ENCODE data around the gene SNAPIN. TPM values are rescaled to one million over a fixed set of nuclear protein-coding genes. Genes with fewer than 3 reads are reported as not detected.

SNAPIN gene
- polyA plus RNA-seq, 1 donor (not counting 4 experiments of a cell fraction or from before 2014, with no cell fraction given) = 49.4 TPM

- Histone ChIP-seq H2AFZ (ENCODE audit: control insufficient read depth, low read length) (no peak overlapping the region), H4K20me1 (ENCODE audit: control insufficient read depth, extremely low read depth, insufficient read depth, low read length) (no peaks in the 10 kb centered on the region), H3K27ac (ENCODE audit: control insufficient read depth, insufficient read depth, low read length) (no peak overlapping the region), H3K9me3 (ENCODE audit: control insufficient read depth, low read depth, low read length) (no peaks in the 10 kb centered on the region), H3K27me3 (ENCODE audit: control insufficient read depth, extremely low read depth, insufficient read depth, low read length) (peaks cover 13% of the 10 kb centered on the region), H3K4me2 (ENCODE audit: control insufficient read depth, extremely low read depth, insufficient read depth, low read depth, low read length) (no peak overlapping the region), H3K4me3 (ENCODE audit: control insufficient read depth in 2 of 3, extremely low read depth in 1 of 3, insufficient read depth in 2 of 3, low read depth in 1 of 3, low read length in 3 of 3) (no peak overlapping the region), H3K4me1 (ENCODE audit: control insufficient read depth, extremely low read depth, insufficient read depth, low read length) (peaks cover 2% of the 10 kb centered on the region), H3K9ac (ENCODE audit: control insufficient read depth, extremely low read depth, insufficient read depth, low read length) (no peak overlapping the region), H3K36me3 (ENCODE audit: control insufficient read depth in 2 of 2, extremely low read depth in 1 of 2, insufficient read depth in 2 of 2, low read length in 2 of 2) (no peaks in the 10 kb centered on the region), H3K79me2 (ENCODE audit: control insufficient read depth, insufficient read depth, low read length) (no peaks in the 10 kb centered on the region), H3K9me1 (ENCODE audit: control insufficient read depth, extremely low read depth, insufficient read depth, low read length) (no peaks in the 10 kb centered on the region)
- DNase-seq (ENCODE audit: low read depth, low spot score) (no peak), FAIRE-seq (no peak)
- dilution Hi-C loops (cut with MboI; ENCODE audit: extremely low pct_ligation_motif_present, low sequenced_read_pairs) = loop anchor here (10.0 kb wide), 1 partner anchor 57 kb away; no protein-coding TSS in a partner anchor
- TF ChIP-seq EZH2 (IDR thresholded peaks at IDR 0.05; ENCODE audit: low read length) (no peak), CTCF (optimal IDR thresholded peaks at IDR 0.05 in 1 of 3, IDR thresholded peaks at IDR 0.05 in 1 of 3, conservative IDR thresholded peaks at IDR 0.05 in 1 of 3; ENCODE audit: extremely low read depth in 1 of 3, insufficient read depth in 2 of 3, low read length in 3 of 3) (no peak)
Measured at GRCh38 chr1:153688276-153688675, 29.8 kb downstream of the SNAPIN start.

GRCh38 chr1:153688736-153689328, 30.3 kb downstream of the SNAPIN start:
- Histone ChIP-seq H4K20me1 (ENCODE audit: control insufficient read depth, extremely low read depth, insufficient read depth, low read length) (no peaks in the 10 kb centered on the region), H3K27me3 (ENCODE audit: control insufficient read depth, extremely low read depth, insufficient read depth, low read length) (peaks cover 13% of the 10 kb centered on the region), H3K36me3 (ENCODE audit: control insufficient read depth in 2 of 2, extremely low read depth in 1 of 2, insufficient read depth in 2 of 2, low read length in 2 of 2) (no peaks in the 10 kb centered on the region), H3K9ac (ENCODE audit: control insufficient read depth, extremely low read depth, insufficient read depth, low read length) (no peak overlapping the region), H3K27ac (ENCODE audit: control insufficient read depth, insufficient read depth, low read length) (no peak overlapping the region), H3K9me1 (ENCODE audit: control insufficient read depth, extremely low read depth, insufficient read depth, low read length) (no peaks in the 10 kb centered on the region), H3K4me2 (ENCODE audit: control insufficient read depth, extremely low read depth, insufficient read depth, low read depth, low read length) (no peak overlapping the region), H3K9me3 (ENCODE audit: control insufficient read depth, low read depth, low read length) (no peaks in the 10 kb centered on the region), H3K79me2 (ENCODE audit: control insufficient read depth, insufficient read depth, low read length) (no peaks in the 10 kb centered on the region), H3K4me1 (ENCODE audit: control insufficient read depth, extremely low read depth, insufficient read depth, low read length) (peaks cover 2% of the 10 kb centered on the region), H2AFZ (ENCODE audit: control insufficient read depth, low read length) (no peak overlapping the region), H3K4me3 (ENCODE audit: control insufficient read depth in 2 of 3, extremely low read depth in 1 of 3, insufficient read depth in 2 of 3, low read depth in 1 of 3, low read length in 3 of 3) (no peak overlapping the region)
- FAIRE-seq = no peak
- TF ChIP-seq EZH2 (IDR thresholded peaks at IDR 0.05; ENCODE audit: low read length) (no peak), CTCF (optimal IDR thresholded peaks at IDR 0.05 in 1 of 3, IDR thresholded peaks at IDR 0.05 in 1 of 3, conservative IDR thresholded peaks at IDR 0.05 in 1 of 3; ENCODE audit: extremely low read depth in 1 of 3, insufficient read depth in 2 of 3, low read length in 3 of 3) (no peak)
- no peak for DNase-seq (ENCODE audit: low read depth, low spot score)
- dilution Hi-C loops (cut with MboI; ENCODE audit: extremely low pct_ligation_motif_present, low sequenced_read_pairs) = loop anchor here (10.0 kb wide), 1 partner anchor 56 kb away; no protein-coding TSS in a partner anchor

Data from keratinocyte (primary cell).